Ovary (tissue), 9 donors: ENCODE measurements around the gene MIGA2. TPM values are rescaled to one million over a fixed set of nuclear protein-coding genes. Genes with fewer than 3 reads are reported as not detected.

Source experiments
- DNase-seq, 5 donors: peaks; one replicate each; pipeline ENCODE4 v3.0.0-alpha.2; 2019 to 2020
- H3K27ac ChIP-seq, 2 donors: fragments of 200-600 bp; one replicate each; pipeline versions ENCODE4 v1.5.1 to v1.8.0; 2019 to 2022
- H3K27me3 ChIP-seq: fragments of 200-600 bp; one replicate; pipeline ENCODE4 v1.8.0; 2022
- H3K36me3 ChIP-seq: fragments of 200-600 bp; sonication (generic); one replicate; pipeline ENCODE4 v1.5.1; 2019
- H3K4me1 ChIP-seq: one replicate; pipeline ENCODE4 v1.8.1; 2013; ENCODE audit warnings: mild to moderate bottlenecking, moderate library complexity; ENCODE audit not compliant: insufficient read depth
- H3K4me3 ChIP-seq: fragments of 200-600 bp; sonication (generic); one replicate; pipeline ENCODE4 v1.5.1; 2017
- H3K9me3 ChIP-seq, 2 donors: fragments of 200-600 bp in 1 of 2; sonication (generic) in 1 of 2; one replicate each; pipeline versions ENCODE4 v1.5.1 to v1.8.1; 2013 to 2019; ENCODE audit warnings: mild to moderate bottlenecking in 1 of 2, moderate library complexity in 1 of 2
- CTCF ChIP-seq, 3 donors: fragments of 450-650 bp in 2 of 3; fragments of 200-600 bp in 1 of 3; IDR thresholded peaks; one replicate each; pipeline versions ENCODE4 v1.5.1 to v1.8.0; 2016 to 2022; ENCODE audit warnings: antibody characterized with exemption in 3 of 3, mild to moderate bottlenecking in 1 of 3
- EP300 ChIP-seq: sonication (generic); formaldehyde crosslinking; IDR thresholded peaks from one replicate; pipeline ENCODE4 v1.6.1; 2017; ENCODE audit warnings: antibody characterized with exemption
- POLR2A ChIP-seq: fragments of 450-650 bp; IDR thresholded peaks from one replicate; pipeline ENCODE4 v1.6.1; 2017; ENCODE audit warnings: antibody characterized with exemption, mild to moderate bottlenecking, moderate library complexity
- WGBS, 3 donors: extraction: QIAGEN DNeasy Blood & Tissue Kit in 1 of 3; methylation state at CpG; one replicate each; pipeline versions ENCODE4 v1.1.5 to v1.1.7; 2013 to 2017; 5-methylcytosine and 5-hydroxymethylcytosine counted together
- intact Hi-C, 4 donors: fragments of 100-400 bp; cut with DNase I; formaldehyde crosslinking; loops; one replicate each; pipeline versions ENCODE4 v1.11.0 to v1.15.1; 2022 to 2023
- polyA plus RNA-seq, 2 donors: library from polyadenylated mRNA; stranded (reverse); fragments of 200-250 nt in 1 of 2; fragments of 350-450 nt in 1 of 2; fragmentation: Illumina TruSeq in 1 of 2; extraction: RNeasy Lipid Tissue Mini Kit (QIAGEN cat#74804) in 1 of 2; gene quantifications; one replicate each; pipeline ENCODE4 v1.2.3, GENCODE V29; 2013 to 2014
- total RNA-seq, 7 donors: library from RNA; depleted of rRNA in 2 of 7; stranded (reverse); fragments of >200 nt in 2 of 7; fragmentation: NEBNext Ultra II Directional in 3 of 7; extraction: Animal tissue kit (Norgen Biotek cat#: 25700) in 3 of 7; gene quantifications; one replicate each; pipeline versions ENCODE4 v1.1.0 to v1.2.4, GENCODE V29; 2016 to 2023
- donor health status: DM: no; HTN: no; CAD: no; lungs with moderate emphysema.
- donor health status: DM: no; HTN: no; CAD: no.
- donor health status: Bipolar disorder and iron deficiency.
- donor health status: DM: yes; HTN: yes; CAD: no.
- donor health status: DM: no; HTN: no; CAD: no.
- donor health status: DM: yes; HTN: yes; CAD: no.

The MIGA2 gene
- total and polyA plus RNA-seq, 9 donors, result 2.5 to 36.5 (median 23.1) TPM

GRCh38 chr9:129074106-129074505, 37.7 kb downstream of the MIGA2 start:
- Histone ChIP-seq H3K9me3 (no peaks in the 10 kb centered on the region), H3K27ac (no peak overlapping the region), H3K27me3 (no peaks in the 10 kb centered on the region), H3K4me1 (no peaks in the 10 kb centered on the region), H3K36me3 (no peaks in the 10 kb centered on the region), H3K4me3 (no peak overlapping the region)
- no peak for DNase-seq
- WGBS, 3 donors, result 32 to 49% (median 37%) methylated on average over 3 of the region's 3 CpGs
- TF ChIP-seq POLR2A, result no peak
- TF ChIP-seq CTCF (IDR thresholded peaks at IDR 0.05), result no peak
- no peak for TF ChIP-seq EP300
- intact Hi-C loops, result no loop called here

DNA sequence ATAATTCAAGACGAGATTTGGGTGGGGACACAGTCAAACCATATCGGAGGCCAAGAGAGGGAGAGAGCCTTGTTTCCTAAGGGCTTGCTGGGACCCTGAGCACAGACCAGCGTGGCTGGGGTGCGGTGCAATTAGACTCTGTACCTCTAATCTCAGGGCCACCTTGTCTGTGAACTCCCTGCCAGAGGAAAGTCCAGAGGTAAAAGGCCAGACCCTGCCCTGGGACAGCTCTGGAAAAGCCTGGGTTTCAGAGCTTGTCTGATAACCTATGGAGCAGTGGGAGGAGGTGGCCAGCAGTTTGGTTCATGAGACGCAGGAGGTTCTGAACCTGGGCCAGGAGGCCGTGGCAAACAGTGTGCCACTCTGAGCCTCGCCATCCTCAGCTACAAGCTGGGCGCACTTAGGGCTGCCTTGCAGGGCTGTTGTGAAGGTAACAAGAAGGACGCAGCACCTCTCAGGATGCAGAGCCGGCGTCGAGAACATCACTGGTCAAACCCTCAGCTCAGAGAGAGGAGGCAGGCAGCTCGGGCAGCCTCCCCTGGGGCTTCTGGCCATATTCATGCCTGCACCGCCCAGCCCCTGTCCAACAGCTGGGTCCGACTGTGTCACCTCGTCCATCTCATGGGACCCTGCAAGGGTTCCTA, 39.7 kb downstream of the MIGA2 start:
- 81 to 86% (median 82%) methylated on average over 16 of the region's 16 CpGs for WGBS, 3 donors
- Histone ChIP-seq H3K27me3 (no peaks in the 10 kb centered on the region), H3K9me3 (no peaks in the 10 kb centered on the region), H3K4me1 (no peaks in the 10 kb centered on the region), H3K4me3 (no peak overlapping the region), H3K27ac (no peak overlapping the region), H3K36me3 (no peaks in the 10 kb centered on the region)
- TF ChIP-seq CTCF (IDR thresholded peaks at IDR 0.05) (no peak), POLR2A (no peak), EP300 (no peak)
- no peak for DNase-seq
- intact Hi-C loops, result no loop called here

- Histone ChIP-seq H3K36me3 (no peaks in the 10 kb centered on the region), H3K27ac (no peak overlapping the region), H3K4me3 (no peak overlapping the region), H3K4me1 (peaks cover under 1% of the 10 kb centered on the region), H3K9me3 (no peaks in the 10 kb centered on the region), H3K27me3 (no peaks in the 10 kb centered on the region)
- intact Hi-C loops, result no loop called here
- WGBS, 3 donors, result 88 to 91% (median 88%) methylated on average over 11 of the region's 11 CpGs
- DNase-seq, result no peak
- TF ChIP-seq CTCF (IDR thresholded peaks at IDR 0.05) (no peak), EP300 (no peak), POLR2A (no peak)
These were observed 40.2 kb downstream of the MIGA2 start for GRCh38 chr9:129076640-129077037.

DNA sequence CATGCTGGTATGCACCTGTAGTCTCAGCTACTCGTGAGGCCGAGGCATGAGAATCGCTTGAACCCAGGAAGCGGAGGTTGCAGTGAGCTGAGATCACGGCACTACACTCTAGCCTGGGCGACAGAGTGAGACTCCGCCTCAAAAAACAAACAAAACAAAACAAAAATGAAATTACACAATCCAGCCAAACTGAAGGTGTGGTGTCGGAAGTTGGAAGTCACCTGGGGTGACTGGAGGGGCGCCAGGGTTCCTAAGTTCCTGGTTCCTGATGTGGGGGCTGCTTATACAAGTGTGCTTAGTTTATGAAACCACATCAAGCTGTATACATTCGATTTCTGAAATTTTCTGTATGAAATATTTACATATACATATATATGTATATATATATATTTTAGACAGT, 40.8 kb downstream of the MIGA2 start:
- H3K27ac ChIP-seq, result no peak overlapping the region
- intact Hi-C loops, result no loop called here
- WGBS, 3 donors, result 79 to 86% (median 84%) methylated on average over 10 of the region's 10 CpGs
- H3K4me1 ChIP-seq, result peaks cover 5% of the 10 kb centered on the region
- no peak overlapping the region for H3K4me3 ChIP-seq
- no peaks in the 10 kb centered on the region for H3K9me3 ChIP-seq
- H3K36me3 ChIP-seq, result no peaks in the 10 kb centered on the region
- H3K27me3 ChIP-seq, result no peaks in the 10 kb centered on the region
- peak in 1 of 5 donors; percentile 17 for DNase-seq
- TF ChIP-seq EP300, result no peak
- TF ChIP-seq POLR2A, result no peak
- TF ChIP-seq CTCF (IDR thresholded peaks at IDR 0.05), result no peak
